Measurements from ENCODE around the gene CREB3L2.
"Not testable (repeated sequence)": the region's sequence is repeated elsewhere in the genome, so short reads cannot be mapped to it uniquely, and the experiment has no call there.

CREB3L2 gene

DNA sequence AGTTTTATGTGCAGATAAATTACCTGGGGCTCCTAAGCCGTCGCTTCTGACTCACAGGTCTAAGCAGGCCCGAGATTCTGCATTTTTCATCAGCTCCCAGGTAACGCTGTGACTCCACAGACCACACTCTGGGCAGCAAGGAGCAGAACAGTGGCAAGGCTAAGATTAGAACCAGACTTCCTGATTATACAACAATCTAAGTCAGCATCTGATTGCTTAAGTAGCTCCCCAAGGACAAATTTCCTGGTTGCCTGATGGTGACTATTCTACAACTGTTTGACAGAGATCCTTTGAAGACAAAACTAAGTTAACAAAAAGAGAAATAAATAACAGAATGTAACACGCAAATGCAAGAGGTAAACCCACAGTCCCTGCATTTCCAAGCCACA lies 69.0 kb downstream of the CREB3L2 start:
- Histone ChIP-seq H3K27ac (ENCODE audit: insufficient read depth in 1 of 2, low read depth in 1 of 2, low read length in 2 of 2, poor library complexity in 1 of 2, severe bottlenecking in 2 of 2) (peak overlapping the region; percentile 44 to 89), H3K4me1 (ENCODE audit: control extremely low read depth in 1 of 4, control insufficient read depth in 4 of 4, insufficient read depth in 4 of 4, low read length in 3 of 4) (peaks cover 21 to 55% (median 43%) of the 10 kb centered on the region in 4 experiments), H3K9me3 (ENCODE audit: control extremely low read depth in 1 of 5, control insufficient read depth in 4 of 5, insufficient read depth in 2 of 5, low read depth in 1 of 5, low read length in 4 of 5) (no peaks in the 10 kb centered on the region), H3K4me3 (ENCODE audit: control insufficient read depth in 1 of 7, extremely low read depth in 1 of 7, insufficient read depth in 4 of 7, low read depth in 2 of 7, low read length in 6 of 7) (peak overlapping the region in 4 of 7 experiments; percentile 6 to 53 (median 23)), H3K36me3 (ENCODE audit: control insufficient read depth in 4 of 4, insufficient read depth in 4 of 4, low read length in 3 of 4) (peaks cover 0 to 21% (median 4%) of the 10 kb centered on the region in 4 experiments), H3K27me3 (replicated peaks in 2 of 5; ENCODE audit: control insufficient read depth in 4 of 5, insufficient read depth in 5 of 5, low read length in 4 of 5) (no peaks in the 10 kb centered on the region)
- peak; percentile 56 to 85 (median 74) for DNase-seq
- POLR2A ChIA-PET, result interaction anchor here (1.0 to 1.3 kb wide), 3 partner anchors 20 to 65 kb away, joined by 3 to 5 read pairs (median 3); no protein-coding TSS in a partner anchor
- CTCF ChIA-PET, result interaction anchor here (0.8 to 1.4 kb wide), 6 partner anchors 9 to 75 kb away, joined by 3 to 6 read pairs (median 4); no protein-coding TSS in a partner anchor
- WGBS (ENCODE audit: insufficient coverage), result 3% methylated on average over 5 of the region's 5 CpGs

DNA sequence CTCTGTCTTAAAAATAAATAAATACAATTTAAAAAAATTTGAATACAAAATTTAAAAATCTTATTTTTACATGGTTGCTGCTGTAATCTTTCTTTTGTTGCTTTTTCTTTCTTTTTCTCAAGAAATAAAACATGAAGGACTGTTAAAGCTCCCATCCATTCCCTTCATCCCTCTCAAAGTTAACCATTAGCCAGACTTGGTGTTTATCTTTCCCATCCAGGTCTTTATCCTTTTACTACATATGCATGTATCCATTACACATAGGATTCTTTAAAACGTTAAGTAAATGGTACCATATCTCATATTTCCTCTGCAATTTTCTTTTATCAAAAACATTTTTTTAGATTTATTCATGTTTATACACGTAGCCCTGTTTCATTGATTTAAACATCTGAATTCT lies 70.1 kb downstream of the CREB3L2 start:
- Histone ChIP-seq H3K4me1 (ENCODE audit: control extremely low read depth in 1 of 4, control insufficient read depth in 4 of 4, insufficient read depth in 4 of 4, low read length in 3 of 4) (peaks cover 21 to 49% (median 38%) of the 10 kb centered on the region in 4 experiments), H3K27ac (ENCODE audit: insufficient read depth in 1 of 2, low read depth in 1 of 2, low read length in 2 of 2, poor library complexity in 1 of 2, severe bottlenecking in 2 of 2) (peak overlapping the region in 1 of 2 experiments; percentile 89), H3K27me3 (replicated peaks in 2 of 5; ENCODE audit: control insufficient read depth in 4 of 5, insufficient read depth in 5 of 5, low read length in 4 of 5) (no peaks in the 10 kb centered on the region), H3K4me3 (ENCODE audit: control insufficient read depth in 1 of 7, extremely low read depth in 1 of 7, insufficient read depth in 4 of 7, low read depth in 2 of 7, low read length in 6 of 7) (no peak overlapping the region), H3K36me3 (ENCODE audit: control insufficient read depth in 4 of 4, insufficient read depth in 4 of 4, low read length in 3 of 4) (peaks cover 0 to 27% (median 10%) of the 10 kb centered on the region in 4 experiments), H3K9me3 (ENCODE audit: control extremely low read depth in 1 of 5, control insufficient read depth in 4 of 5, insufficient read depth in 2 of 5, low read depth in 1 of 5, low read length in 4 of 5) (no peaks in the 10 kb centered on the region)
- 33% methylated on average over 1 of the region's 2 CpGs for WGBS (ENCODE audit: insufficient coverage)
- ChIA-PET POLR2A (interaction anchor here (1.3 kb wide), 1 partner anchor 66 kb away, joined by 5 read pairs; no protein-coding TSS in a partner anchor), CTCF (interaction anchor here (0.9 to 2.5 kb wide), 3 partner anchors 15 to 48 kb away, joined by 3 to 8 read pairs (median 3); no protein-coding TSS in a partner anchor)
- no peak for DNase-seq

DNA sequence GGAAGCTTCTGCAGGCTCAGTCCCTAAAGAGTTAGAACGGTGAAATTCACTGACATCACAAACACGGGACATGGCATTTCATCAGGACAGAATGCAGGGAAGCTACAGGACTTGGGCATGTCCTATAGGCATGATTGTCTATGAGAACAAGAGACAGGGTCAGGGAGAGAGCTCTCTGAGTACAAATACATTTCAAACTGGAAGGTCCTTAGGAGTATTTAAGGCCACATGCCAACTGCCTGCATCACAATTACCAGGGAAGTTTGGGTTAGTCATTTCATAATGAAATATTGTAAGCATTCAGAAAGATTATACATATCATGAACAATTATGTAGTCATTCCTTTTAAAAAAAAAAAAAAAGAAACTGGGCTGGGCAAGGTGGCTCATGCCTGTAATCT lies 71.3 kb downstream of the CREB3L2 start:
- POLR2A ChIA-PET, result no interaction called here
- H3K4me1 ChIP-seq (ENCODE audit: control extremely low read depth in 1 of 4, control insufficient read depth in 4 of 4, insufficient read depth in 4 of 4, low read length in 3 of 4), result peaks cover 11 to 38% (median 27%) of the 10 kb centered on the region in 4 experiments
- H3K27me3 ChIP-seq (replicated peaks in 2 of 5; ENCODE audit: control insufficient read depth in 4 of 5, insufficient read depth in 5 of 5, low read length in 4 of 5), result no peaks in the 10 kb centered on the region
- peaks cover 0 to 3% (median 0%) of the 10 kb centered on the region in 5 experiments for H3K9me3 ChIP-seq (ENCODE audit: control extremely low read depth in 1 of 5, control insufficient read depth in 4 of 5, insufficient read depth in 2 of 5, low read depth in 1 of 5, low read length in 4 of 5)
- peaks cover 2 to 35% (median 17%) of the 10 kb centered on the region in 4 experiments for H3K36me3 ChIP-seq (ENCODE audit: control insufficient read depth in 4 of 4, insufficient read depth in 4 of 4, low read length in 3 of 4)
- no peak overlapping the region for H3K27ac ChIP-seq (ENCODE audit: insufficient read depth in 1 of 2, low read depth in 1 of 2, low read length in 2 of 2, poor library complexity in 1 of 2, severe bottlenecking in 2 of 2)
- peak in 1 of 3 donors; percentile 37 for DNase-seq
- CTCF ChIA-PET, result interaction anchor here (1.2 to 2.5 kb wide), 6 partner anchors 20 to 77 kb away, joined by 3 to 8 read pairs (median 4); no protein-coding TSS in a partner anchor
- WGBS (ENCODE audit: insufficient coverage), result 39% methylated on average over 2 of the region's 2 CpGs
- no peak overlapping the region for H3K4me3 ChIP-seq (ENCODE audit: control insufficient read depth in 1 of 7, extremely low read depth in 1 of 7, insufficient read depth in 4 of 7, low read depth in 2 of 7, low read length in 6 of 7)

DNA sequence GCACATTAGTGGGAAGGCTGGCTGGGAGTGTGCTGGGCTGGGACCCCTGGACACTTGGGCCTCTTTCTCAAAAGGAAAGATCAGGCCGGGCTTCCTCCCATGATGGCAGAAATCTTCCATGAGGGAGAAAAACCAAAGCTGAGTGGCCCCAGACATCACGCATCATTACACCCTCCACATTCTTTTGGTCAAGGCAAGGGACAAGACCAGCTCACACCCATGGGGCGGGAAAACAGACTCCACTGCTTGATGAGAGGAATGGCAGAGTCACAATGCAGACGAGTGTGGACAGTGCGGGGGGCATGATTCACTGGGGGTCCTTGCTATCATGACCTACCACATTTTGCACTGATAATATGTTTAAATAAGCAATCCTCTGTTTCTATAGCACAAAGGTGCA lies 73.3 kb downstream of the CREB3L2 start:
- peaks cover 0 to 3% (median 0%) of the 10 kb centered on the region in 5 experiments for H3K9me3 ChIP-seq (ENCODE audit: control extremely low read depth in 1 of 5, control insufficient read depth in 4 of 5, insufficient read depth in 2 of 5, low read depth in 1 of 5, low read length in 4 of 5)
- ChIA-PET CTCF (interaction anchor here (1.7 kb wide), 1 partner anchor 8 kb away, joined by 6 read pairs; no protein-coding TSS in a partner anchor), POLR2A (no interaction called here)
- 100% methylated on average over 3 of the region's 5 CpGs for WGBS (ENCODE audit: insufficient coverage)
- H3K27me3 ChIP-seq (replicated peaks in 2 of 5; ENCODE audit: control insufficient read depth in 4 of 5, insufficient read depth in 5 of 5, low read length in 4 of 5), result no peaks in the 10 kb centered on the region
- no peak overlapping the region for H3K27ac ChIP-seq (ENCODE audit: insufficient read depth in 1 of 2, low read depth in 1 of 2, low read length in 2 of 2, poor library complexity in 1 of 2, severe bottlenecking in 2 of 2)
- no peak overlapping the region for H3K4me3 ChIP-seq (ENCODE audit: control insufficient read depth in 1 of 7, extremely low read depth in 1 of 7, insufficient read depth in 4 of 7, low read depth in 2 of 7, low read length in 6 of 7)
- no peak for DNase-seq
- H3K36me3 ChIP-seq (ENCODE audit: control insufficient read depth in 4 of 4, insufficient read depth in 4 of 4, low read length in 3 of 4), result peaks cover 4 to 52% (median 27%) of the 10 kb centered on the region in 4 experiments
- H3K4me1 ChIP-seq (ENCODE audit: control extremely low read depth in 1 of 4, control insufficient read depth in 4 of 4, insufficient read depth in 4 of 4, low read length in 3 of 4), result peaks cover 0 to 22% (median 14%) of the 10 kb centered on the region in 4 experiments

DNA sequence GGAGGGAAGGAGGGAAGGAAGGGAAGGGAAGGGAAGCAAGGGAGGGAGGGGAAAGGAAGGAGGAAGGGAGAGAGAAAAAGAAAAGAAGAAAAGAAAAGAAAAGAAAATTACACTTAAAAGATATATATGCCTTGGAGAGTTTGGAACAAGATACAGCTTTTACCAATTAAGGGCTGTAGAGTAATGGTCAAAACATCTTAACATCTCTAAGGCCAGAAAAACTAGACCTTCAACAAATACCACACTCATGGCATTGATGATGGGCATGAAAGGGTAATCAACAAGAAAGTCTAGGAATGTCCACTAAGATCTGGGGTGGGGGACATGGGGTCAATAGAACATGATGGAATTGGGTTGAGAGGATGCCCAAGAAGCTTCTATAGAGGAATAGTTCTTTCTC lies 74.5 kb downstream of the CREB3L2 start:
- no peak for DNase-seq
- H3K4me3 ChIP-seq (ENCODE audit: control insufficient read depth in 1 of 7, extremely low read depth in 1 of 7, insufficient read depth in 4 of 7, low read depth in 2 of 7, low read length in 6 of 7), result no peak overlapping the region
- no peaks in the 10 kb centered on the region for H3K27me3 ChIP-seq (replicated peaks in 2 of 5; ENCODE audit: control insufficient read depth in 4 of 5, insufficient read depth in 5 of 5, low read length in 4 of 5)
- no peak overlapping the region for H3K27ac ChIP-seq (ENCODE audit: insufficient read depth in 1 of 2, low read depth in 1 of 2, low read length in 2 of 2, poor library complexity in 1 of 2, severe bottlenecking in 2 of 2)
- CTCF ChIA-PET, result no interaction called here
- peaks cover 0 to 3% (median 0%) of the 10 kb centered on the region in 5 experiments for H3K9me3 ChIP-seq (ENCODE audit: control extremely low read depth in 1 of 5, control insufficient read depth in 4 of 5, insufficient read depth in 2 of 5, low read depth in 1 of 5, low read length in 4 of 5)
- H3K4me1 ChIP-seq (ENCODE audit: control extremely low read depth in 1 of 4, control insufficient read depth in 4 of 4, insufficient read depth in 4 of 4, low read length in 3 of 4), result peaks cover 0 to 10% (median 2%) of the 10 kb centered on the region in 4 experiments
- POLR2A ChIA-PET, result interaction anchor here (0.5 kb wide), 1 partner anchor 45 kb away, joined by 3 read pairs; no protein-coding TSS in a partner anchor
- H3K36me3 ChIP-seq (ENCODE audit: control insufficient read depth in 4 of 4, insufficient read depth in 4 of 4, low read length in 3 of 4), result peaks cover 4 to 53% (median 30%) of the 10 kb centered on the region in 4 experiments

DNA sequence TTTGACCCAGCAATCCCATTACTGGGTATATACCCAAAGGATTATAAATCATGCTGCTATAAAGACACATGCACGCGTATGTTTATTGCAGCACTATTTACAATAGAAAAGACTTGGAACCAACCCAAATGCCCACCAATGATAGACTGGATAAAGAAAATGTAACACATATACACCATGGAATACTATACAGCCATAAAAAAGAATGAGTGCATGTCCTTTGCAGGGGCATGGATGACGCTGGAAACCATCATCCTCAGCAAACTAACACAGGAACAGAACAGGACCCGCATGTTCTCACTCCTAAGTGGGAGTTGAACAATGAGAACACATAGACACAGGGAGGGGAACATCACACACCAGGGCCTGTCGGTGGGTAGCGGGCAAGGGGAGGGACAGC lies 75.7 kb downstream of the CREB3L2 start:
- 100% methylated on average over 3 of the region's 6 CpGs for WGBS (ENCODE audit: insufficient coverage)
- H3K36me3 ChIP-seq (ENCODE audit: control insufficient read depth in 4 of 4, insufficient read depth in 4 of 4, low read length in 3 of 4), result peaks cover 4 to 56% (median 30%) of the 10 kb centered on the region in 4 experiments
- H3K27ac ChIP-seq (ENCODE audit: insufficient read depth in 1 of 2, low read depth in 1 of 2, low read length in 2 of 2, poor library complexity in 1 of 2, severe bottlenecking in 2 of 2); H3K4me1 ChIP-seq (ENCODE audit: control extremely low read depth in 1 of 4, control insufficient read depth in 4 of 4, insufficient read depth in 4 of 4, low read length in 3 of 4); H3K9me3 ChIP-seq (ENCODE audit: control extremely low read depth in 1 of 5, control insufficient read depth in 4 of 5, insufficient read depth in 2 of 5, low read depth in 1 of 5, low read length in 4 of 5); H3K4me3 ChIP-seq (ENCODE audit: control insufficient read depth in 1 of 7, extremely low read depth in 1 of 7, insufficient read depth in 4 of 7, low read depth in 2 of 7, low read length in 6 of 7); DNase-seq; H3K27me3 ChIP-seq (replicated peaks in 2 of 5; ENCODE audit: control insufficient read depth in 4 of 5, insufficient read depth in 5 of 5, low read length in 4 of 5): not testable (repeated sequence)
- CTCF ChIA-PET, result interaction anchor here (1.2 kb wide), 1 partner anchor 82 kb away, joined by 5 read pairs; no protein-coding TSS in a partner anchor
- POLR2A ChIA-PET, result interaction anchor here (0.8 kb wide), 1 partner anchor 10 kb away, joined by 4 read pairs; no protein-coding TSS in a partner anchor

DNA sequence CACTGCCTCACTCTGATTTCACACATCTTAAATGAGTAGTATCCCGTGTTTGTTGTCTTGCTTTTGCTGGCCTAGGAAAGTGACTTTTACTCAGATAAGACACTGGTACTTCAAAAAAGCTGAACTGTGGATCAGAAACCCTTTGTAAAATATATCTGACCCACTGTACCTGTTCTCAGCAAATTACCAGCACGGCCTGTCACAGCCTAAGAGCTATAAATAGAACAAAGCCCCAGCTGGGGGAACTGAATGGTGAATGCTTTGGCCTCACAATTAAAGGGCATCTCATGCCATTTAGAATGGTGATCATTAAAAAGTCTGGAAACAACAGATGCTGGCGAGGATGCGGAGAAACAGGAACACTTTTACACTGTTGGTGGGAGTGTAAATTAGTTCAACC lies 76.1 kb downstream of the CREB3L2 start:
- Histone ChIP-seq H3K4me3 (ENCODE audit: control insufficient read depth in 1 of 7, extremely low read depth in 1 of 7, insufficient read depth in 4 of 7, low read depth in 2 of 7, low read length in 6 of 7) (no peak overlapping the region), H3K27ac (ENCODE audit: insufficient read depth in 1 of 2, low read depth in 1 of 2, low read length in 2 of 2, poor library complexity in 1 of 2, severe bottlenecking in 2 of 2) (peak overlapping the region in 1 of 2 experiments; percentile 19), H3K36me3 (ENCODE audit: control insufficient read depth in 4 of 4, insufficient read depth in 4 of 4, low read length in 3 of 4) (peaks cover 4 to 60% (median 30%) of the 10 kb centered on the region in 4 experiments), H3K9me3 (ENCODE audit: control extremely low read depth in 1 of 5, control insufficient read depth in 4 of 5, insufficient read depth in 2 of 5, low read depth in 1 of 5, low read length in 4 of 5) (peaks cover 0 to 3% (median 0%) of the 10 kb centered on the region in 5 experiments), H3K4me1 (ENCODE audit: control extremely low read depth in 1 of 4, control insufficient read depth in 4 of 4, insufficient read depth in 4 of 4, low read length in 3 of 4) (peaks cover 0 to 9% (median 4%) of the 10 kb centered on the region in 4 experiments), H3K27me3 (replicated peaks in 2 of 5; ENCODE audit: control insufficient read depth in 4 of 5, insufficient read depth in 5 of 5, low read length in 4 of 5) (no peaks in the 10 kb centered on the region)
- POLR2A ChIA-PET, result interaction anchor here (0.8 kb wide), 1 partner anchor 10 kb away, joined by 4 read pairs; no protein-coding TSS in a partner anchor
- 100% methylated on average over 1 of the region's 4 CpGs for WGBS (ENCODE audit: insufficient coverage)
- CTCF ChIA-PET, result interaction anchor here (0.7 to 1.3 kb wide), 3 partner anchors 13 to 82 kb away, joined by 3 to 5 read pairs (median 3); no protein-coding TSS in a partner anchor
- no peak for DNase-seq
